Measurements from ENCODE around the gene NDUFB8.

The NDUFB8 gene

GRCh38 chr10:100569687-100570481 is 40.2 kb upstream of the NDUFB8 start:
- TF ChIP-seq CTCF (IDR thresholded peaks at IDR 0.05; ENCODE audit: insufficient read depth, low read depth, low read length, missing control alignments), result no peak
- DNase-seq (ENCODE audit: low read depth), result no peak
- H3K4me3 ChIP-seq (ENCODE audit: low read length), result no peak overlapping the region

- TF ChIP-seq CTCF (IDR thresholded peaks at IDR 0.05; ENCODE audit: insufficient read depth, low read depth, low read length, missing control alignments), result no peak
Observed at GRCh38 chr10:100568912-100569311, 39.2 kb upstream of the NDUFB8 start.

GRCh38 chr10:100567826-100568225 is 38.2 kb upstream of the NDUFB8 start:
- DNase-seq (ENCODE audit: low read depth), result no peak
- TF ChIP-seq CTCF (IDR thresholded peaks at IDR 0.05; ENCODE audit: insufficient read depth, low read depth, low read length, missing control alignments), result no peak
- H3K4me3 ChIP-seq (ENCODE audit: low read length), result no peak overlapping the region

More at GRCh38 chr10:100568912-100569311, 39.2 kb upstream of the NDUFB8 start:
- no peak overlapping the region for H3K4me3 ChIP-seq (ENCODE audit: low read length)
- DNase-seq (ENCODE audit: low read depth), result no peak

- H3K4me3 ChIP-seq (ENCODE audit: low read length), result no peak overlapping the region
- DNase-seq (ENCODE audit: low read depth), result no peak
- TF ChIP-seq CTCF (IDR thresholded peaks at IDR 0.05; ENCODE audit: insufficient read depth, low read depth, low read length, missing control alignments), result no peak
Observed at GRCh38 chr10:100567249-100567648, 37.6 kb upstream of the NDUFB8 start.

- no peak for TF ChIP-seq CTCF (IDR thresholded peaks at IDR 0.05; ENCODE audit: insufficient read depth, low read depth, low read length, missing control alignments)
- H3K4me3 ChIP-seq (ENCODE audit: low read length), result no peak overlapping the region
- no peak for DNase-seq (ENCODE audit: low read depth)
Observed at GRCh38 chr10:100566561-100566960, 36.9 kb upstream of the NDUFB8 start.

- DNase-seq (ENCODE audit: low read depth), result no peak
- no peak for TF ChIP-seq CTCF (IDR thresholded peaks at IDR 0.05; ENCODE audit: insufficient read depth, low read depth, low read length, missing control alignments)
- no peak overlapping the region for H3K4me3 ChIP-seq (ENCODE audit: low read length)
Observed at GRCh38 chr10:100565206-100565985, 35.7 kb upstream of the NDUFB8 start.

All from epithelial cell of esophagus (primary cell).